OCI-LY7 (cell line): ENCODE results near the gene HJURP. TPM values are rescaled to one million over a fixed set of nuclear protein-coding genes. Genes with fewer than 3 reads are reported as not detected.

Experiments
- BruUV-seq: library from RNA; stranded (reverse); fragments of 400-500 nt; replicated peaks from 2 replicates; lab custom pipeline; 2021; lab: Mats Ljungman, UMichigan
- CTCF ChIA-PET: fragments of 300-600 bp; sonication (Branson Sonifier 250); formaldehyde crosslinking; loops from one replicate; lab custom pipeline; 2022; ENCODE audit warnings: antibody characterized with exemption; ENCODE audit not compliant: unreplicated experiment; lab: Charles Lee
- POLR2A ChIA-PET: fragments of 300-600 bp; sonication (Branson Sonifier 250); formaldehyde crosslinking; loops from one replicate; lab custom pipeline; 2022; ENCODE audit warnings: antibody characterized with exemption; lab: Charles Lee
- DNase-seq: peaks from one replicate; pipeline ENCODE4 v3.0.0-alpha.2; 2015; ENCODE audit warnings: low spot score
- H2AFZ ChIP-seq: fragments of 200-600 bp; sonication (generic), shearing (Covaris generic); 2 replicates; pipeline ENCODE4 v1.6.1; 2014; ENCODE audit warnings: mild to moderate bottlenecking, antibody characterized with exemption, low read length, moderate library complexity
- H3K27ac ChIP-seq: fragments of 200-600 bp; sonication (generic); 2 replicates; pipeline ENCODE4 v1.5.1; 2014; ENCODE audit warnings: mixed run types, low read depth, mild to moderate bottlenecking, moderate library complexity, low read length, inconsistent platforms; ENCODE audit not compliant: poor library complexity, severe bottlenecking
- H3K36me3 ChIP-seq: fragments of 200-600 bp; sonication (generic); 2 replicates; pipeline ENCODE4 v1.6.1; 2014; ENCODE audit warnings: mild to moderate bottlenecking, antibody characterized with exemption, low read length, moderate library complexity, mixed read lengths; ENCODE audit not compliant: insufficient read depth
- H3K4me1 ChIP-seq: fragments of 200-600 bp; sonication (generic); 2 replicates; pipeline ENCODE4 v1.5.1; 2014; ENCODE audit warnings: mild to moderate bottlenecking, low read length; ENCODE audit not compliant: insufficient read depth, poor library complexity, severe bottlenecking
- H3K4me2 ChIP-seq: fragments of 200-600 bp; sonication (generic); 2 replicates; pipeline ENCODE4 v1.6.1; 2014; ENCODE audit warnings: mild to moderate bottlenecking, low read length
- H3K4me3 ChIP-seq: fragments of 200-600 bp; sonication (generic); 2 replicates; pipeline ENCODE4 v1.5.1; 2014; ENCODE audit warnings: mild to moderate bottlenecking, low read depth, low read length; ENCODE audit not compliant: poor library complexity, severe bottlenecking
- H3K79me2 ChIP-seq: fragments of 200-600 bp; sonication (generic); 2 replicates; pipeline ENCODE4 v1.6.1; 2016; ENCODE audit warnings: low read depth, mild to moderate bottlenecking, low read length, moderate library complexity, mixed read lengths; ENCODE audit not compliant: insufficient read depth
- H3K9me2 ChIP-seq: fragments of 200-600 bp; sonication (generic); 2 replicates; pipeline ENCODE4 v1.6.1; 2016; ENCODE audit warnings: mild to moderate bottlenecking, low read length, mixed read lengths; ENCODE audit not compliant: insufficient read depth
- H3K9me3 ChIP-seq: fragments of 200-600 bp; sonication (generic); 2 replicates; pipeline ENCODE4 v1.6.1; 2014; ENCODE audit warnings: mild to moderate bottlenecking, mixed run types, low read length, mixed read lengths
- H4K20me1 ChIP-seq: fragments of 200-600 bp; sonication (generic); 2 replicates; pipeline ENCODE4 v1.6.1; 2014; ENCODE audit warnings: mild to moderate bottlenecking, antibody characterized with exemption, low read length, moderate library complexity, mixed read lengths; ENCODE audit not compliant: insufficient read depth
- EZH2phosphoT487 ChIP-seq: fragments of 200-600 bp; sonication (generic); IDR thresholded peaks from 2 replicates; pipeline ENCODE4 v1.6.1; 2018; ENCODE audit warnings: low read depth, borderline replicate concordance, mild to moderate bottlenecking, mixed run types, antibody characterized with exemption, low read length, moderate library complexity, mixed read lengths
- intact Hi-C: fragments of 100-400 bp; cut with micrococcal nuclease; formaldehyde crosslinking; loops from one replicate; pipeline ENCODE4 v1.10.0; 2022; ENCODE audit not compliant: unreplicated experiment
- total RNA-seq, 2 experiments: library from RNA; depleted of rRNA in 1 of 2; stranded (reverse); fragments of >200 nt in 1 of 2; shearing (Covaris generic) in 1 of 2; gene quantifications; 2 replicates each; pipeline ENCODE4 v1.2.3, GENCODE V29; 2014 to 2022
- TF ChIP-seq, protein P1 (sequence below): fragments of 200-600 bp; sonication (generic); conservative IDR thresholded peaks from 2 replicates; pipeline ENCODE4 v1.5.1; 2014; ENCODE audit warnings: mild to moderate bottlenecking, antibody characterized with exemption, low read length, moderate library complexity, mixed read lengths

Gene HJURP
- total RNA-seq, 2 experiments from 2014 or later: 94.3 to 122 TPM

DNA sequence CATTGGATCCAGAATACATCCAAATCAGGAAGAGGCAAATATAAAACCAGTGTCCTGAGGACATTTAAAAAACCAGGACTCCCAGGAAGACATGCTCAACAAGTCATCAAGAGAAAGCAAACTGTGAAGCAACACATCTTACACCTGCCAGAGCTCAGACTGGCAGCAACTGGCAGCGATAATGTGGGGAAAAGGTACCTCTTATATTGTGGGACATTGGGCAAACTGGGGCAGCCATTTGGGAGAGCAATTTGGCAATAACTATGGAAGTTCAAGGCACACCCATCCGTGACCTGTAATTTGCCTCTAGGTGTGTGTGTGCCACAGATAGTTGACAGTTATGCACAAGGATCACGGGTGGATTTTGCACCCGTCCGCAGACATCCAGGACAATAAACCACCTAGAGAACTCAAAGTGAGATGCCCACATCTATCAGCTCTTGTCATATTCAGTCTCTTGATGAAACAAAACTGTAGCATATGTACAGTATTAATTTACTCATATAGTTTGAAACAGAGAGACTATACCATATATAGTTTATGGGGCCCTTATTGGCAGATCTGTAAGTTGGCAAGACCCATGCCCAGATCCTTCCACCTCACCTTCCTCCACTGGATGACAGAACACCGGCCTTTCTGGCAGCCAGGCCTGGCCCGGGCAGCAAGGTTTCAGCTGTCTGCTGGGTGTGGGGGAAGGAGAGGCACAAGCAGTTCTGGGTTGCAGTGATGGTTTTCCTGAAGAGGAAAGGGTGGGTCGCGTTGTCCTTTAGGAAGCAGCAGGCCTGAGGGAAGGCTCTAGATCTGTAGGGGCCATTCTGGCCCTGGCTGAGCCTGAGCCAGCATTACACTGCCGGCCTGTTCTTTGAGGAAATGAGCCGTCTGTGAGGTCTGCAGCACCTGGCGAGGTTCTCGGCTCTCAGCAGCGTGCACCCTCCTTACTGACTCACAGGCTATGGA is 18.8 kb downstream of the HJURP start:
- Histone ChIP-seq H3K27ac (no peak overlapping the region), H4K20me1 (peaks cover 26% of the 10 kb centered on the region), H3K9me2 (no peaks in the 10 kb centered on the region), H3K4me2 (no peak overlapping the region), H3K79me2 (peaks cover 45% of the 10 kb centered on the region), H3K36me3 (peaks cover 75% of the 10 kb centered on the region), H2AFZ (no peak overlapping the region), H3K4me3 (no peak overlapping the region), H3K9me3 (no peaks in the 10 kb centered on the region), H3K4me1 (peaks cover 18% of the 10 kb centered on the region)
- intact Hi-C loops: loop anchor here (10.0 kb wide), 1 partner anchor 351 kb away; no protein-coding TSS in a partner anchor
- ChIA-PET CTCF (no interaction called here), POLR2A (no interaction called here)
- no TSS peak for BruUV-seq
- no peak for DNase-seq
- TF ChIP-seq EZH2phosphoT487: no peak
- TF ChIP-seq, protein P1, sequence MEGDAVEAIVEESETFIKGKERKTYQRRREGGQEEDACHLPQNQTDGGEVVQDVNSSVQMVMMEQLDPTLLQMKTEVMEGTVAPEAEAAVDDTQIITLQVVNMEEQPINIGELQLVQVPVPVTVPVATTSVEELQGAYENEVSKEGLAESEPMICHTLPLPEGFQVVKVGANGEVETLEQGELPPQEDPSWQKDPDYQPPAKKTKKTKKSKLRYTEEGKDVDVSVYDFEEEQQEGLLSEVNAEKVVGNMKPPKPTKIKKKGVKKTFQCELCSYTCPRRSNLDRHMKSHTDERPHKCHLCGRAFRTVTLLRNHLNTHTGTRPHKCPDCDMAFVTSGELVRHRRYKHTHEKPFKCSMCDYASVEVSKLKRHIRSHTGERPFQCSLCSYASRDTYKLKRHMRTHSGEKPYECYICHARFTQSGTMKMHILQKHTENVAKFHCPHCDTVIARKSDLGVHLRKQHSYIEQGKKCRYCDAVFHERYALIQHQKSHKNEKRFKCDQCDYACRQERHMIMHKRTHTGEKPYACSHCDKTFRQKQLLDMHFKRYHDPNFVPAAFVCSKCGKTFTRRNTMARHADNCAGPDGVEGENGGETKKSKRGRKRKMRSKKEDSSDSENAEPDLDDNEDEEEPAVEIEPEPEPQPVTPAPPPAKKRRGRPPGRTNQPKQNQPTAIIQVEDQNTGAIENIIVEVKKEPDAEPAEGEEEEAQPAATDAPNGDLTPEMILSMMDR: no peak

DNA sequence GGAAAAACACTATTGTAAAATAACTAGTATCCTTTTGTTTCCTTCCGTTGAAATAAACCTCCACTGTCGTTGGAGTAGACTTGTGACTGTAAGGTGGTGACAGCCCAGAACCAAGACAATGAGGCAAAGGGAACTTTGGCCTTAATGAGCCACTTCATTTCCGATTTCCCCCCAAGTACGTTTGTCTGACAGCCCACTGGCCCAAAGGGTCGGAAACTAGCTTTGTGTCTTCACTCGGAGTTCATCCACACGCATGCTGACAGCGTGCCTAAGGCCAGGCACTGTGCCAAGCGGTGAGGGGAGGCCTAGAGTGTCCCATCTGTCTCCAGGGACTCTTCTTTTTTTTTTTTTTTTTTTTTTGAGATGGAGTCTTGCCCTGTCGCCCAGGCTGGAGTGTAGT is 21.0 kb downstream of the HJURP start:
- Histone ChIP-seq H3K9me3 (no peaks in the 10 kb centered on the region), H3K4me2 (no peak overlapping the region), H2AFZ (no peak overlapping the region), H4K20me1 (peaks cover 11% of the 10 kb centered on the region), H3K4me3 (no peak overlapping the region), H3K4me1 (peaks cover 11% of the 10 kb centered on the region), H3K27ac (no peak overlapping the region), H3K9me2 (no peaks in the 10 kb centered on the region), H3K36me3 (peaks cover 53% of the 10 kb centered on the region), H3K79me2 (peaks cover 23% of the 10 kb centered on the region)
- POLR2A ChIA-PET: no interaction called here
- no peak for TF ChIP-seq EZH2phosphoT487
- TF ChIP-seq, protein P1: no peak
- intact Hi-C loops: loop anchor here (5.0 to 10.0 kb wide), 2 partner anchors 121 to 349 kb away; partner anchors contain the start of gene UGT1A5
- BruUV-seq: no TSS peak
- no peak for DNase-seq
- CTCF ChIA-PET: no interaction called here

DNA sequence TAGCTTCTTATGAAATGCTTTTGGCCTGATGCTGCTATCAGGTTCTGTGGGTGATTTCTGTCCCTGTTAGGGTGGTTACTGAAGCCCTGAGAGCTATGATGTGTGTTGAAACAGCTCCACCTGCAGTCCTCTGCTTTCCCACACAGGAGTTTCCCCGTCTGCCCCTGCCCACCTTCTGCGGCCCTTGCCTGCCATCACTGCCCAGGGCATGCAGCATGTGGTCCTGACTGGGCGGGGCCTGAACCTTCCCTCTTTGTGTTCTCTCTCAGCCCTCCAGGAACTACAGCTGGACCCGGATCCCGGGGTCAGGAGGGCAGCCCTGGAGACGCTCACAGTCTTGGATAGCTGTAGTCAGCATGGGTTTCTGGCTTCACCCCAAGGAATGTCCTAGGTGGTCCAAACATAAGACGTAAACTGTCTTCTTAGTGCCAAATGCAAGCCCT is 21.4 kb downstream of the HJURP start:
- Histone ChIP-seq H3K4me3 (no peak overlapping the region), H2AFZ (no peak overlapping the region), H3K4me2 (no peak overlapping the region), H3K9me3 (no peaks in the 10 kb centered on the region), H3K79me2 (peaks cover 18% of the 10 kb centered on the region), H3K9me2 (no peaks in the 10 kb centered on the region), H3K36me3 (peaks cover 49% of the 10 kb centered on the region), H3K27ac (no peak overlapping the region), H3K4me1 (peaks cover 10% of the 10 kb centered on the region), H4K20me1 (peaks cover 6% of the 10 kb centered on the region)
- POLR2A ChIA-PET: no interaction called here
- no TSS peak for BruUV-seq
- intact Hi-C loops: loop anchor here (5.0 to 10.0 kb wide), 2 partner anchors 121 to 348 kb away; partner anchors contain the start of gene UGT1A5
- peak; percentile 38 for DNase-seq
- CTCF ChIA-PET: no interaction called here
- no peak for TF ChIP-seq EZH2phosphoT487
- TF ChIP-seq, protein P1: peak; percentile 60
